ENCODE data around the gene AKAP6. TPM values are rescaled to one million over a fixed set of nuclear protein-coding genes. Genes with fewer than 3 reads are reported as not detected.

The AKAP6 gene
- total and polyA plus RNA-seq, 4 donors, result 0.42 to 3.2 (median 1.7) TPM

- WGBS, result 93% methylated on average over 2 of the region's 2 CpGs
- no peak for DNase-seq (ENCODE audit: low spot score)
- Histone ChIP-seq H3K4me3 (ENCODE audit: low read depth in 1 of 3, low read length in 3 of 3) (no peak overlapping the region), H3K9ac (ENCODE audit: low read depth in 1 of 2, low read length in 2 of 2) (no peak overlapping the region), H3K27ac (ENCODE audit: low read depth in 1 of 2, low read length in 2 of 2) (no peak overlapping the region), H3K36me3 (ENCODE audit: control insufficient read depth in 4 of 4, insufficient read depth in 3 of 4, low read depth in 1 of 4, low read length in 3 of 4) (no peaks in the 10 kb centered on the region), H3K4me1 (ENCODE audit: control insufficient read depth in 4 of 4, insufficient read depth in 4 of 4, low read length in 3 of 4) (peaks cover 0 to 2% (median 0%) of the 10 kb centered on the region in 4 donors), H3K27me3 (ENCODE audit: control insufficient read depth in 4 of 4, insufficient read depth in 4 of 4, low read length in 3 of 4) (no peaks in the 10 kb centered on the region), H3K9me3 (ENCODE audit: control insufficient read depth in 4 of 4, low read length in 3 of 4) (no peaks in the 10 kb centered on the region)
- TF ChIP-seq HNF4G (IDR thresholded peaks at IDR 0.05) (no peak), YY1 (IDR thresholded peaks at IDR 0.05) (no peak), RXRA (IDR thresholded peaks at IDR 0.05) (no peak), SP1 (IDR thresholded peaks at IDR 0.05) (no peak), ATF3 (IDR thresholded peaks at IDR 0.05) (no peak), HNF4A (conservative IDR thresholded peaks at IDR 0.05) (no peak), GABPA (IDR thresholded peaks at IDR 0.05 in 1 of 2, conservative IDR thresholded peaks at IDR 0.05 in 1 of 2) (no peak), NR2F2 (IDR thresholded peaks at IDR 0.05) (no peak), FOXA1 (IDR thresholded peaks at IDR 0.05) (no peak), RAD21 (IDR thresholded peaks at IDR 0.05) (no peak), ZBTB33 (IDR thresholded peaks at IDR 0.05) (no peak), EGR1 (IDR thresholded peaks at IDR 0.05; ENCODE audit: low read depth in 2 of 2) (no peak), JUND (IDR thresholded peaks at IDR 0.05) (no peak), TAF1 (conservative IDR thresholded peaks at IDR 0.05) (no peak), FOXA2 (IDR thresholded peaks at IDR 0.05) (no peak)
- TF ChIP-seq, protein P1, sequence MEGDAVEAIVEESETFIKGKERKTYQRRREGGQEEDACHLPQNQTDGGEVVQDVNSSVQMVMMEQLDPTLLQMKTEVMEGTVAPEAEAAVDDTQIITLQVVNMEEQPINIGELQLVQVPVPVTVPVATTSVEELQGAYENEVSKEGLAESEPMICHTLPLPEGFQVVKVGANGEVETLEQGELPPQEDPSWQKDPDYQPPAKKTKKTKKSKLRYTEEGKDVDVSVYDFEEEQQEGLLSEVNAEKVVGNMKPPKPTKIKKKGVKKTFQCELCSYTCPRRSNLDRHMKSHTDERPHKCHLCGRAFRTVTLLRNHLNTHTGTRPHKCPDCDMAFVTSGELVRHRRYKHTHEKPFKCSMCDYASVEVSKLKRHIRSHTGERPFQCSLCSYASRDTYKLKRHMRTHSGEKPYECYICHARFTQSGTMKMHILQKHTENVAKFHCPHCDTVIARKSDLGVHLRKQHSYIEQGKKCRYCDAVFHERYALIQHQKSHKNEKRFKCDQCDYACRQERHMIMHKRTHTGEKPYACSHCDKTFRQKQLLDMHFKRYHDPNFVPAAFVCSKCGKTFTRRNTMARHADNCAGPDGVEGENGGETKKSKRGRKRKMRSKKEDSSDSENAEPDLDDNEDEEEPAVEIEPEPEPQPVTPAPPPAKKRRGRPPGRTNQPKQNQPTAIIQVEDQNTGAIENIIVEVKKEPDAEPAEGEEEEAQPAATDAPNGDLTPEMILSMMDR (IDR thresholded peaks at IDR 0.05; ENCODE audit: low read depth, low read length, missing input control), result no peak
- TF ChIP-seq, protein P2, sequence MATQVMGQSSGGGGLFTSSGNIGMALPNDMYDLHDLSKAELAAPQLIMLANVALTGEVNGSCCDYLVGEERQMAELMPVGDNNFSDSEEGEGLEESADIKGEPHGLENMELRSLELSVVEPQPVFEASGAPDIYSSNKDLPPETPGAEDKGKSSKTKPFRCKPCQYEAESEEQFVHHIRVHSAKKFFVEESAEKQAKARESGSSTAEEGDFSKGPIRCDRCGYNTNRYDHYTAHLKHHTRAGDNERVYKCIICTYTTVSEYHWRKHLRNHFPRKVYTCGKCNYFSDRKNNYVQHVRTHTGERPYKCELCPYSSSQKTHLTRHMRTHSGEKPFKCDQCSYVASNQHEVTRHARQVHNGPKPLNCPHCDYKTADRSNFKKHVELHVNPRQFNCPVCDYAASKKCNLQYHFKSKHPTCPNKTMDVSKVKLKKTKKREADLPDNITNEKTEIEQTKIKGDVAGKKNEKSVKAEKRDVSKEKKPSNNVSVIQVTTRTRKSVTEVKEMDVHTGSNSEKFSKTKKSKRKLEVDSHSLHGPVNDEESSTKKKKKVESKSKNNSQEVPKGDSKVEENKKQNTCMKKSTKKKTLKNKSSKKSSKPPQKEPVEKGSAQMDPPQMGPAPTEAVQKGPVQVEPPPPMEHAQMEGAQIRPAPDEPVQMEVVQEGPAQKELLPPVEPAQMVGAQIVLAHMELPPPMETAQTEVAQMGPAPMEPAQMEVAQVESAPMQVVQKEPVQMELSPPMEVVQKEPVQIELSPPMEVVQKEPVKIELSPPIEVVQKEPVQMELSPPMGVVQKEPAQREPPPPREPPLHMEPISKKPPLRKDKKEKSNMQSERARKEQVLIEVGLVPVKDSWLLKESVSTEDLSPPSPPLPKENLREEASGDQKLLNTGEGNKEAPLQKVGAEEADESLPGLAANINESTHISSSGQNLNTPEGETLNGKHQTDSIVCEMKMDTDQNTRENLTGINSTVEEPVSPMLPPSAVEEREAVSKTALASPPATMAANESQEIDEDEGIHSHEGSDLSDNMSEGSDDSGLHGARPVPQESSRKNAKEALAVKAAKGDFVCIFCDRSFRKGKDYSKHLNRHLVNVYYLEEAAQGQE (IDR thresholded peaks at IDR 0.05), result no peak
- TF ChIP-seq, protein P3, sequence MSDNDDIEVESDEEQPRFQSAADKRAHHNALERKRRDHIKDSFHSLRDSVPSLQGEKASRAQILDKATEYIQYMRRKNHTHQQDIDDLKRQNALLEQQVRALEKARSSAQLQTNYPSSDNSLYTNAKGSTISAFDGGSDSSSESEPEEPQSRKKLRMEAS (IDR thresholded peaks at IDR 0.05), result no peak
Observed at GRCh38 chr14:32701475-32701874, 372.4 kb downstream of the AKAP6 start.
